ENCODE data around the gene SLX4IP. TPM values are rescaled to one million over a fixed set of nuclear protein-coding genes. Genes with fewer than 3 reads are reported as not detected.

The SLX4IP gene
- total RNA-seq, 1 donor from 2014 or later, result 8.6 TPM

DNA sequence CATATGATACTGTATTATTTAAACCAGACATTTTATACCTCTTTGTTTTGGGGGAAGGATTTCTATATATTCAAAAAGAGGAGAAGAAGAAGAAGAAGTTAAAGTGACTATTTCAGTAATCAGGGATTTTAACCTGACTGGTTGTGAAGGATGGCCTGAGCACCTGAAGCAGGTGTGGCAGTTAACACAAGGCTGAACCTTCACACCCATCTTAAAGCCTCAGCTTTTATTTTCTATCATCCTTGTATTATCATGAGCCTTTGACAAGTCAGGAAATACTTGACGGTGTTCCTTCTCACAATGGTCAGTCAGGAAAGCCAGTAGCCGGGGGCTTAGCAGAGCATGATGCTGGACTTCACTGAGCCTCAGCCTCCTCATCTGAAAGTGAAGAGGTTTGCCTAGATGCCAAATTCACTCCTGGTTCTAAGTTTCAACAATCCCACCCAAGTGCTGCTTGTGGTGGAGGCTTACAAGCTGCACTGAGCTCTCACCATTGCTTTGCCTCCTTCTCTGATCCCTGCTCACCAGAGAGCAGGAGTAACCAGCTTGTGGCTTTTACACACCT, 121.5 kb downstream of the SLX4IP start:
- DNase-seq, result no peak
- intact Hi-C loops (cut with micrococcal nuclease), result no loop called here
- CTCF ChIA-PET, result no interaction called here
- no peak for ATAC-seq (ENCODE audit: low read depth)
- POLR2A ChIA-PET, result no interaction called here
- Mint-ChIP-seq H3K9me3 (peaks cover 1% of the 10 kb centered on the region), H3K4me3 (no peak overlapping the region), H3K27me3 (no peaks in the 10 kb centered on the region), H3K27ac (no peak overlapping the region), H3K4me1 (peaks cover 7% of the 10 kb centered on the region), H3K36me3 (ENCODE audit: low read depth) (peaks cover 23% of the 10 kb centered on the region)
- no peak for TF ChIP-seq CTCF (IDR thresholded peaks at IDR 0.05)

- Mint-ChIP-seq H3K4me1 (no peaks in the 10 kb centered on the region), H3K27ac (no peak overlapping the region), H3K9me3 (peaks cover 5% of the 10 kb centered on the region), H3K36me3 (ENCODE audit: low read depth) (peaks cover 32% of the 10 kb centered on the region), H3K27me3 (no peaks in the 10 kb centered on the region), H3K4me3 (no peak overlapping the region)
- intact Hi-C loops (cut with micrococcal nuclease), result no loop called here
- no peak for ATAC-seq (ENCODE audit: low read depth)
- POLR2A ChIA-PET, result no interaction called here
- CTCF ChIA-PET, result no interaction called here
- no peak for DNase-seq
- no peak for TF ChIP-seq CTCF (IDR thresholded peaks at IDR 0.05)
These were observed 122.6 kb downstream of the SLX4IP start for GRCh38 chr20:10557685-10558084.

- no peak for TF ChIP-seq CTCF (IDR thresholded peaks at IDR 0.05)
- no peak for ATAC-seq (ENCODE audit: low read depth)
- POLR2A ChIA-PET, result no interaction called here
- no peaks in the 10 kb centered on the region for H3K4me1 Mint-ChIP-seq
- no peak for DNase-seq
- CTCF ChIA-PET, result no interaction called here
- no peak overlapping the region for H3K4me3 Mint-ChIP-seq
- H3K9me3 Mint-ChIP-seq, result peaks cover 8% of the 10 kb centered on the region
- intact Hi-C loops (cut with micrococcal nuclease), result no loop called here
- H3K27ac Mint-ChIP-seq, result no peak overlapping the region
- no peaks in the 10 kb centered on the region for H3K27me3 Mint-ChIP-seq
- peaks cover 42% of the 10 kb centered on the region for H3K36me3 Mint-ChIP-seq (ENCODE audit: low read depth)
These were observed 123.6 kb downstream of the SLX4IP start for GRCh38 chr20:10558635-10559187.

DNA sequence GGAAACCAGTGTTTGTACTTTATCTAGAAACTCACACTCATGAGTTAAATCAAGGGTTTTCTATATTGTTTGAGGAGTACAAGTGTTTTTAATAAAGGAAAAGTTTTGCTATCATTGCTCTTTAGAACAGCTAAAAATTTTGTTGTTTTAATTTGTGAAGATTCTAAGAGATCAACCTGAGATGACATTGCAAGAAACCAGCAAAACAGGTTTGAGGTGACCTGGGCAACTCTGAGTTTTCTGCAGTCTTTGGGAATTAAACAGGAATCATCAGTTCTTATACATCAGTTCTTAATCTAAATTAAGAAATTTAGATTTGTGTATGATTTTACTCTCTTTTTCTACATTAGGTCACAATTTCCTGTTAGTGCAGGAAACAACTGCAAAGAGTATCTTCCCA, 124.2 kb downstream of the SLX4IP start:
- Mint-ChIP-seq H3K9me3 (peaks cover 8% of the 10 kb centered on the region), H3K36me3 (ENCODE audit: low read depth) (peaks cover 42% of the 10 kb centered on the region), H3K27ac (no peak overlapping the region), H3K27me3 (no peaks in the 10 kb centered on the region), H3K4me3 (no peak overlapping the region), H3K4me1 (no peaks in the 10 kb centered on the region)
- intact Hi-C loops (cut with micrococcal nuclease), result no loop called here
- no peak for TF ChIP-seq CTCF (IDR thresholded peaks at IDR 0.05)
- no peak for DNase-seq
- no peak for ATAC-seq (ENCODE audit: low read depth)
- CTCF ChIA-PET, result no interaction called here
- POLR2A ChIA-PET, result no interaction called here

- TF ChIP-seq CTCF (IDR thresholded peaks at IDR 0.05), result no peak
- Mint-ChIP-seq H3K36me3 (ENCODE audit: low read depth) (peaks cover 48% of the 10 kb centered on the region), H3K4me1 (no peaks in the 10 kb centered on the region), H3K27me3 (no peaks in the 10 kb centered on the region), H3K27ac (no peak overlapping the region), H3K4me3 (no peak overlapping the region), H3K9me3 (peaks cover 8% of the 10 kb centered on the region)
- CTCF ChIA-PET, result no interaction called here
- ATAC-seq (ENCODE audit: low read depth) (no peak), DNase-seq (no peak)
- POLR2A ChIA-PET, result no interaction called here
- intact Hi-C loops (cut with micrococcal nuclease), result no loop called here
These were observed 125.6 kb downstream of the SLX4IP start for GRCh38 chr20:10560686-10561085.

Data from activated B cell treated with CpG ODN at 0.5 μM for 24 hours (primary cell).